ENCODE data around the gene GAB3. TPM values are rescaled to one million over a fixed set of nuclear protein-coding genes. Genes with fewer than 3 reads are reported as not detected.

Gene GAB3
- total RNA-seq, 1 donor = 4.2 TPM

GRCh38 chrX:154724993-154725756 lies 25.7 kb downstream of the GAB3 start:
- TF ChIP-seq, protein P1, sequence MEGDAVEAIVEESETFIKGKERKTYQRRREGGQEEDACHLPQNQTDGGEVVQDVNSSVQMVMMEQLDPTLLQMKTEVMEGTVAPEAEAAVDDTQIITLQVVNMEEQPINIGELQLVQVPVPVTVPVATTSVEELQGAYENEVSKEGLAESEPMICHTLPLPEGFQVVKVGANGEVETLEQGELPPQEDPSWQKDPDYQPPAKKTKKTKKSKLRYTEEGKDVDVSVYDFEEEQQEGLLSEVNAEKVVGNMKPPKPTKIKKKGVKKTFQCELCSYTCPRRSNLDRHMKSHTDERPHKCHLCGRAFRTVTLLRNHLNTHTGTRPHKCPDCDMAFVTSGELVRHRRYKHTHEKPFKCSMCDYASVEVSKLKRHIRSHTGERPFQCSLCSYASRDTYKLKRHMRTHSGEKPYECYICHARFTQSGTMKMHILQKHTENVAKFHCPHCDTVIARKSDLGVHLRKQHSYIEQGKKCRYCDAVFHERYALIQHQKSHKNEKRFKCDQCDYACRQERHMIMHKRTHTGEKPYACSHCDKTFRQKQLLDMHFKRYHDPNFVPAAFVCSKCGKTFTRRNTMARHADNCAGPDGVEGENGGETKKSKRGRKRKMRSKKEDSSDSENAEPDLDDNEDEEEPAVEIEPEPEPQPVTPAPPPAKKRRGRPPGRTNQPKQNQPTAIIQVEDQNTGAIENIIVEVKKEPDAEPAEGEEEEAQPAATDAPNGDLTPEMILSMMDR (IDR thresholded peaks at IDR 0.05; ENCODE audit: insufficient read depth, low read length) = no peak
- no peak overlapping the region for H3K4me3 ChIP-seq (ENCODE audit: low read depth, low read length)
- DNase-seq (ENCODE audit: low read depth) = no peak

- TF ChIP-seq, protein P1 (IDR thresholded peaks at IDR 0.05; ENCODE audit: insufficient read depth, low read length) = no peak
- no peak for DNase-seq (ENCODE audit: low read depth)
- no peak overlapping the region for H3K4me3 ChIP-seq (ENCODE audit: low read depth, low read length)
Measured at GRCh38 chrX:154721155-154721554, 29.7 kb downstream of the GAB3 start.

- TF ChIP-seq, protein P1 (IDR thresholded peaks at IDR 0.05; ENCODE audit: insufficient read depth, low read length) = no peak
- H3K4me3 ChIP-seq (ENCODE audit: low read depth, low read length) = no peak overlapping the region
- DNase-seq (ENCODE audit: low read depth) = no peak
Measured at GRCh38 chrX:154720067-154720466, 30.8 kb downstream of the GAB3 start.

- no peak overlapping the region for H3K4me3 ChIP-seq (ENCODE audit: low read depth, low read length)
- peak; percentile 58 for DNase-seq (ENCODE audit: low read depth)
- TF ChIP-seq, protein P1 (IDR thresholded peaks at IDR 0.05; ENCODE audit: insufficient read depth, low read length) = no peak
Measured at GRCh38 chrX:154719132-154719675, 31.7 kb downstream of the GAB3 start.

DNA sequence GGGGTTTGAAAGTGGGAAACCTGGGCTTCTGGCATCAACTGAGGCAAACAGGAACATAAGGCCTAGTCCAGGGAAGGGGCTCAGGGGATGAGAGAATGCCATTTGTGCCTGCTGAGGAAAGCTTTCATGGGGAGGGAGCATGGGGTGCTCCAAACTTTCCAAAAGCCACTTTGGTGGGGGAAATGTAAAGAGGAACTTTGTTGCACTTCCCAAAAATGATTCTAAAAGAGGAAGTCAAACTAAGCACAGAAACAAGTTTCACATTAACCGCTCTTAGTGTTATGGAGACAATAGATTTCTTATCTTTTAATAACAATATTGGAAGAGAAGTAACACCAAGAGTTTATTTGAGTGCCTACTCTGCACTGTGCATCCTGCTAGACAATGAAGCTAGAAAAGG lies 32.3 kb downstream of the GAB3 start:
- TF ChIP-seq, protein P1 (IDR thresholded peaks at IDR 0.05; ENCODE audit: insufficient read depth, low read length) = no peak
- H3K4me3 ChIP-seq (ENCODE audit: low read depth, low read length) = no peak overlapping the region
- no peak for DNase-seq (ENCODE audit: low read depth)

DNA sequence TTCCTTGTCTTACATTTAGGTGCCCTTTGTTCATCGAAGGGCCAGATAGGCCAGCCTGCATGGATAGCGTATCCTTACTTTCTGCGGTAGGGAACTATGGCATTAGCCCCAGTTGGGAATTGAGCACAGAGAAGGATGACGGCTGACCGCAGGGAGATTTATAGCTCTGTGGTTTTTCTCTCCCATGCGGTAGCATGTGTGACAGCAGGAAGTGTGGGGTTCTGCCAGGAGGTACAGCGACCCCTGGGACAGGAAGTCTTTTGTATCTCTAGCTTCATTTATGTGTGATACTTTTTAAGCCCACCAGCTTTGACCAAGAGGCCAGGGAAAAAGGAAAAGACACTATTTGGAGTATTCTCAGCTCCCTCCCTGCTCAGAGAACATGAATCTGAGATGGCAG lies 33.1 kb downstream of the GAB3 start:
- no peak overlapping the region for H3K4me3 ChIP-seq (ENCODE audit: low read depth, low read length)
- TF ChIP-seq, protein P1 (IDR thresholded peaks at IDR 0.05; ENCODE audit: insufficient read depth, low read length) = no peak
- no peak for DNase-seq (ENCODE audit: low read depth)
